GM12878 (cell line): ENCODE data around the gene BFSP2. TPM values are rescaled to one million over a fixed set of nuclear protein-coding genes. Genes with fewer than 3 reads are reported as not detected.

Experiments used
- ATAC-seq: fragments of 200-7000 bp; cut with Tn5 transposase; 3 replicates; pipeline ENCODE4 v1.9.1; 2020; ENCODE audit warnings: mild to moderate bottlenecking, moderate library complexity
- BruUV-seq: library from RNA; stranded (reverse); fragments of 400-500 nt; replicated peaks from 2 replicates; lab custom pipeline; 2021; lab: Mats Ljungman, UMichigan
- CTCF ChIA-PET: fragments of 300-600 bp; sonication (Branson Sonifier 250); formaldehyde crosslinking; extraction: SDS; loops from one replicate; lab custom pipeline; 2021; ENCODE audit warnings: inconsistent platforms; lab: Yijun Ruan, JAX
- POLR2A ChIA-PET: fragments of 350-600 bp; formaldehyde crosslinking; extraction: SDS; loops from one replicate; lab custom pipeline; 2021; ENCODE audit warnings: inconsistent platforms; lab: Charles Lee
- RAD21 ChIA-PET: fragments of 300-600 bp; sonication (Branson Sonifier 250); formaldehyde crosslinking; loops from one replicate; lab custom pipeline; 2023; ENCODE audit warnings: antibody characterized with exemption; ENCODE audit not compliant: unreplicated experiment; lab: Charles Lee
- SMC1A ChIA-PET: fragments of 300-600 bp; sonication (Branson Sonifier 250); formaldehyde crosslinking; loops from one replicate; lab custom pipeline; 2023; ENCODE audit not compliant: unreplicated experiment, uncharacterized antibody; lab: Charles Lee
- DNase-seq: peaks from one replicate; pipeline ENCODE4 v3.0.0-alpha.2; 2011; ENCODE audit warnings: low read depth, low spot score
- FAIRE-seq: peaks from 3 replicates; lab custom pipeline; 2011; peaks lifted over from hg19 to GRCh38; lab: Jason Lieb, UNC
- H2AFZ ChIP-seq: 2 replicates; pipeline ENCODE4 v1.6.0; 2011; ENCODE audit warnings: low read depth, low read length, control low read depth; ENCODE audit not compliant: control insufficient read depth
- H3K27ac ChIP-seq: 2 replicates; pipeline ENCODE4 v1.5.1; 2011; ENCODE audit warnings: control low read depth; ENCODE audit not compliant: control insufficient read depth, insufficient read depth
- H3K27me3 ChIP-seq, 2 experiments: replicated peaks in 1 of 2; 2 replicates each; pipeline versions ENCODE4 v1.6.0 to v1.6.1; 2011; ENCODE audit warnings: low read length in 1 of 2; ENCODE audit not compliant: control insufficient read depth in 2 of 2, insufficient read depth in 2 of 2
- H3K36me3 ChIP-seq, 2 experiments: 2 replicates each; pipeline ENCODE4 v1.5.1; 2011; ENCODE audit warnings: low read length in 1 of 2; ENCODE audit not compliant: control insufficient read depth in 2 of 2, insufficient read depth in 2 of 2
- H3K4me1 ChIP-seq: 2 replicates; pipeline ENCODE4 v1.6.1; 2011; ENCODE audit warnings: mild to moderate bottlenecking, low read length, moderate library complexity, mixed read lengths; ENCODE audit not compliant: control insufficient read depth, insufficient read depth
- H3K4me2 ChIP-seq: 2 replicates; pipeline ENCODE4 v1.6.0; 2011; ENCODE audit warnings: control low read depth; ENCODE audit not compliant: control insufficient read depth, insufficient read depth
- H3K4me3 ChIP-seq: fragments of 200-600 bp; sonication (generic); 2 replicates; pipeline ENCODE4 v1.5.1; 2016
- H3K79me2 ChIP-seq: 2 replicates; pipeline ENCODE4 v1.6.0; 2011; ENCODE audit warnings: low read length; ENCODE audit not compliant: control insufficient read depth, insufficient read depth
- H3K9ac ChIP-seq: 2 replicates; pipeline ENCODE4 v1.8.0; 2011; ENCODE audit warnings: low read length, control low read depth, mixed read lengths; ENCODE audit not compliant: control insufficient read depth, insufficient read depth
- H3K9me3 ChIP-seq: replicated peaks from 3 replicates; pipeline ENCODE4 v1.5.1; 2011; ENCODE audit warnings: mild to moderate bottlenecking, low read length; ENCODE audit not compliant: control insufficient read depth, insufficient read depth
- H4K20me1 ChIP-seq: 2 replicates; pipeline ENCODE4 v1.6.0; 2011; ENCODE audit not compliant: control insufficient read depth, insufficient read depth
- BHLHE40 ChIP-seq, 2 experiments: fragments of 450-650 bp in 1 of 2; IDR thresholded peaks; 2 replicates each; pipeline ENCODE4 v1.6.1; 2011 to 2017; ENCODE audit warnings: low read depth in 2 of 2, borderline replicate concordance in 1 of 2, improper control_type of control experiment in 1 of 2, low read length in 1 of 2, mild to moderate bottlenecking in 1 of 2
- CTCF ChIP-seq, 3 experiments: IDR thresholded peaks in 2 of 3; conservative IDR thresholded peaks in 1 of 3; 2 replicates each; pipeline ENCODE4 v1.5.1; 2011; ENCODE audit warnings: low read depth in 3 of 3, low read length in 3 of 3, mild to moderate bottlenecking in 3 of 3, control low read depth in 2 of 3, moderate library complexity in 2 of 3, inconsistent platforms in 1 of 3, mixed read lengths in 1 of 3; ENCODE audit not compliant: control insufficient read depth in 2 of 3, insufficient read depth in 1 of 3; ENCODE audit errors: extremely low read depth in 1 of 3
- GATAD2B ChIP-seq: fragments of 450-650 bp; conservative IDR thresholded peaks from 2 replicates; pipeline ENCODE4 v1.6.1; 2017; ENCODE audit warnings: low read depth, mild to moderate bottlenecking, moderate library complexity
- MXI1 ChIP-seq: fragments of 150-350 bp; IDR thresholded peaks from 2 replicates; pipeline ENCODE4 v1.6.1; 2011; ENCODE audit warnings: low read depth, mild to moderate bottlenecking, inconsistent platforms, low read length, improper control_type of control experiment
- NR2C2 ChIP-seq: IDR thresholded peaks from 2 replicates; pipeline ENCODE4 v1.6.1; 2011; ENCODE audit warnings: borderline replicate concordance, low read depth; ENCODE audit not compliant: control insufficient read depth, insufficient read length
- RAD21 ChIP-seq: IDR thresholded peaks from 2 replicates; pipeline ENCODE4 v1.6.1; 2011; ENCODE audit warnings: mild to moderate bottlenecking, low read depth, low read length, moderate library complexity; ENCODE audit not compliant: insufficient read depth
- RELA ChIP-seq: fragments of 450-650 bp; IDR thresholded peaks from 2 replicates; pipeline ENCODE4 v1.8.0; 2014; ENCODE audit warnings: borderline replicate concordance; ENCODE audit not compliant: partially characterized antibody
- SMC3 ChIP-seq: IDR thresholded peaks from 2 replicates; pipeline ENCODE4 v1.6.1; 2011; ENCODE audit warnings: low read length, improper control_type of control experiment, borderline replicate concordance
- TCF3 ChIP-seq: IDR thresholded peaks from 2 replicates; pipeline ENCODE4 v1.6.1; 2012; ENCODE audit warnings: low read depth, mild to moderate bottlenecking, low read length, borderline replicate concordance; ENCODE audit not compliant: insufficient read depth
- WGBS: methylation state at CpG from one replicate; pipeline ENCODE4 v1.1.6; 2016; ENCODE audit warnings: low lambda C conversion rate; ENCODE audit not compliant: insufficient replicate concordance, insufficient coverage; ENCODE audit errors: missing lambda C conversion rate; 5-methylcytosine and 5-hydroxymethylcytosine counted together
- in situ Hi-C: fragments of 300-500 bp; cut with MboI; formaldehyde crosslinking; loops from 9 replicates; pipeline ENCODE4 v1.14.3; 2018; ENCODE audit warnings: mixed read lengths
- intact Hi-C: fragments of 100-400 bp; cut with micrococcal nuclease; formaldehyde crosslinking; loops from one replicate; pipeline ENCODE4 v1.14.2; 2022; ENCODE audit not compliant: unreplicated experiment
- polyA plus RNA-seq, 11 experiments: library from polyadenylated mRNA; depleted of rRNA in 4 of 11; unstranded in 6 of 11; stranded (reverse) in 5 of 11; fragments of >200 nt; fragmentation: Nextera tagmentation in 4 of 11; fragmentation: Illumina TruSeq in 1 of 11; extraction: Ambion mirVana in 4 of 11; extraction: Trizol in 1 of 11; gene quantifications; 1 replicate in 1 of 11; 2 replicates in 10 of 11; pipeline versions ENCODE4 v1.2.1 to v1.2.3, GENCODE V29; 2011 to 2016; ENCODE audit warnings: inconsistent platforms in 2 of 11, missing spikeins in 2 of 11, low read depth in 1 of 11
- total RNA-seq, 4 experiments: library from RNA; depleted of rRNA in 3 of 4; stranded (reverse); fragments of >200 nt in 3 of 4; fragmentation: Illumina TruSeq in 1 of 4; extraction: Trizol in 1 of 4; gene quantifications; 2 replicates each; pipeline versions ENCODE4 v1.2.1 to v1.2.3, GENCODE V29; 2013 to 2021

Gene BFSP2
- total and polyA plus RNA-seq, 10 of the 15 experiments (the other 5 are each of a cell fraction or from before 2014, with no cell fraction given): 1.5 to 20.4 (median 7.3) TPM

DNA sequence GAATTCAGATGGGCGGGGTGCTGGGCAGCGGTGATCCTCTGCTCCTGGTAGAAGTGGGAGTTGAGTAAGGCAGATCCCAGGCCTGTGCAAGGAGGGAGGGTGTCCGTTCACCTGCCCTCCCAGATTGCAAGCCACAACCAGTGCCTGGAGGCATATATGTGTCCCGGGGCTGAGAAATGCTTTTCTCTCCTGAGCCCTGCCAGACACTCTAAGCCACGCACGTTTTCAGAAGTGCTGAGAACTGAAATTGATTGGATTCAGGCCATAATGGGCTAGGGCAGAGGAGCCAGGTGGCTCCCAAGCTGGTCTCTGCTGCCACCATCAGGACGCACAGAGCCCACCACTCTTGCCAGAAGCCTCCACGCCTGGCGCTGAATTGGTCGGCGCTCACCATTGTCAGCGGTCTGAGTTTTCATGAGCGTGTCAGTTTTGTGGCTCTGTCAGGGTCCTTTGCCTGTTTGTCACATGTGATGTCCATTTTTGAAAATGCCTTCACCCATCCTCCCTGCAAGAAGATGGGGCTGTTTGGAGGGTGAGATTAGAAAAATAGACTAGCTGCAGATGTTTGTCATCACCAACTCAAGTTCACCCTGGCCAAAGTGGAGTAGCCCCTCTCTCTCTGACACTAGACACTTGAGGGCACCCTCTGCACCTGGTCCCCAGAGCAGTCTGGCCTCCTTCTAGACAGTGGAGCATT lies 15.4 kb upstream of the BFSP2 start:
- POLR2A ChIA-PET: no interaction called here
- Histone ChIP-seq H3K4me3 (no peak overlapping the region), H3K4me2 (no peak overlapping the region)
- in situ Hi-C loops: loop anchor here (5.0 to 25.0 kb wide), 3 partner anchors 342 to 847 kb away; no protein-coding TSS in a partner anchor
- TF ChIP-seq MXI1 (no peak), GATAD2B (no peak), CTCF (IDR thresholded peaks at IDR 0.05 in 2 of 3, conservative IDR thresholded peaks at IDR 0.05 in 1 of 3; ENCODE audit: control insufficient read depth in 2 of 3, extremely low read depth in 1 of 3, insufficient read depth in 1 of 3, low read depth in 3 of 3, low read length in 3 of 3) (peak; percentile 83 to 93 (median 91)), NR2C2 (no peak), RAD21 (peak; percentile 75), SMC3 (peak; percentile 86), TCF3 (0 out of 2 replicates have a peak, but pooled peaks have one; percentile 9), RELA (no peak), BHLHE40 (IDR thresholded peaks at IDR 0.05; ENCODE audit: borderline replicate concordance in 1 of 2, low read depth in 2 of 2, low read length in 1 of 2) (no peak)
- TF ChIP-seq, all 136 proteins: peak for 4
- ChIA-PET RAD21 (interaction anchor here (0.6 to 2.0 kb wide), 4 partner anchors 343 to 839 kb away, joined by 3 to 7 read pairs (median 4); no protein-coding TSS in a partner anchor), SMC1A (interaction anchor here (0.6 to 4.9 kb wide), 5 partner anchors 15 to 653 kb away, joined by 3 to 29 read pairs (median 3); partner anchors contain the start of gene BFSP2), CTCF (interaction anchor here (0.6 to 5.4 kb wide), 11 partner anchors 12 to 848 kb away, joined by 3 to 43 read pairs (median 4); no protein-coding TSS in a partner anchor)
- FAIRE-seq: peak; percentile 92
- intact Hi-C loops: loop anchor here (1.0 to 5.0 kb wide), 5 partner anchors 38 to 658 kb away; no protein-coding TSS in a partner anchor
- H3K27ac ChIP-seq: no peak overlapping the region
- H3K27me3 ChIP-seq: no peaks in the 10 kb centered on the region; a peak in 2 of 4 replicates
- BruUV-seq: no TSS peak
- no peaks in the 10 kb centered on the region for H3K79me2 ChIP-seq
- no peak for DNase-seq
- no peaks in the 10 kb centered on the region for H4K20me1 ChIP-seq
- no peaks in the 10 kb centered on the region for H3K4me1 ChIP-seq
- 13% methylated on average over 13 of the region's 13 CpGs for WGBS
- H3K9ac ChIP-seq: no peak overlapping the region
- H3K36me3 ChIP-seq: no peaks in the 10 kb centered on the region
- H2AFZ ChIP-seq: no peak overlapping the region
- no peaks in the 10 kb centered on the region for H3K9me3 ChIP-seq
- peak; percentile 97 for ATAC-seq
